HG03439 (cell line): ENCODE measurements around the gene ANKRD13C.

ENCODE experiments used
- ATAC-seq: cut with Tn5 transposase; IDR thresholded peaks from one replicate; pipeline ENCODE4 v1.9.1; 2021; ENCODE audit warnings: mild to moderate bottlenecking, moderate library complexity; ENCODE audit not compliant: unreplicated experiment

ANKRD13C gene

GRCh38 chr1:70222716-70223235 is 131.7 kb downstream of the ANKRD13C start:
- ATAC-seq: no peak

GRCh38 chr1:70221238-70222121 is 133.0 kb downstream of the ANKRD13C start, which contains the start of gene SRSF11:
Gene SRSF11, plus strand, starts transcription at chr1:70221380. Its CDS starts 257 bp downstream, at chr1:70221637.
- peak; percentile 95 for ATAC-seq

- peak; percentile 6 for ATAC-seq
These were observed 133.8 kb downstream of the ANKRD13C start for GRCh38 chr1:70220517-70221237.

DNA sequence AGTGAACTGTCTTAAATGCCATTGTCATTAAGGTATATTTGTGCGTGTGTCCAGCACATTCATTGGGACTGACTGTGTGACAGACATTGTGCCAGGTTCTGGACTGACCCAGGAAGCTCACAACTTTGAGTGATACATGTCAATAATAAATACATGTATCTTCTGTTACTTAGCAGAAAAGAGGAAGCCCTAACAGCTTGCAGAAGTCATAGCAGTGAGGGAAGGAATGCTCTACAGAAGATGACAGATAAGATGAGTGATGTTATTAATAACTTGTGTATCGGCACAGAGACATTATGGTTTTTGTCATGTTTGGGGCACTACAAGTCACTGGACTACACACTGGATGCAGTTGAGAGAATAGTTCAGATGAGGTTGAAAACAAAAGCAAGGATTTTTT is 134.5 kb downstream of the ANKRD13C start:
- ATAC-seq: no peak

DNA sequence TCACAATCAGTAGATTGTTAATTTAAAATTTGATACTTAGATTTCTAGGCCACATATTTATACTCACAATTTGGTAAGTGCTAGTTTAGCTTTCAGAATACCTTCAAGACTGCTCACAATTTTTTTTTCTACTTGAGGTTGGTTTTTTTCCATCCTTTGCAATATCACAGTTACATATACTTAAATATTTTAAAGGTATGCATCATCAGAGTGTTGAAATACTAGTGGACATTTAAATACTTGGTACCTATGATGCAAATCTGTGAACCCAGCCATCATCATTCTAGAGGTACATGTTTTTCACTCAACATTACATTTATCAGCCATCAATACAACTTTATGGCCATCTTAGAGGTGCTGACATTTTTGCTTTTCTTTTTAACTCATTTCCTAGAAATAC is 143.0 kb downstream of the ANKRD13C start:
- no peak for ATAC-seq

GRCh38 chr1:70210820-70211219 is 143.7 kb downstream of the ANKRD13C start:
- ATAC-seq: no peak
